ENCODE measurements around the gene CYP2R1. TPM values are rescaled to one million over a fixed set of nuclear protein-coding genes. Genes with fewer than 3 reads are reported as not detected.
A peak's percentile ranks its signal among the peaks of the same experiment; 100 is the strongest.

The CYP2R1 gene
- total and polyA plus RNA-seq, 2 of the 13 experiments (the other 11 are each of a cell fraction or from before 2014, with no cell fraction given) = 0.59 to 0.60 TPM

DNA sequence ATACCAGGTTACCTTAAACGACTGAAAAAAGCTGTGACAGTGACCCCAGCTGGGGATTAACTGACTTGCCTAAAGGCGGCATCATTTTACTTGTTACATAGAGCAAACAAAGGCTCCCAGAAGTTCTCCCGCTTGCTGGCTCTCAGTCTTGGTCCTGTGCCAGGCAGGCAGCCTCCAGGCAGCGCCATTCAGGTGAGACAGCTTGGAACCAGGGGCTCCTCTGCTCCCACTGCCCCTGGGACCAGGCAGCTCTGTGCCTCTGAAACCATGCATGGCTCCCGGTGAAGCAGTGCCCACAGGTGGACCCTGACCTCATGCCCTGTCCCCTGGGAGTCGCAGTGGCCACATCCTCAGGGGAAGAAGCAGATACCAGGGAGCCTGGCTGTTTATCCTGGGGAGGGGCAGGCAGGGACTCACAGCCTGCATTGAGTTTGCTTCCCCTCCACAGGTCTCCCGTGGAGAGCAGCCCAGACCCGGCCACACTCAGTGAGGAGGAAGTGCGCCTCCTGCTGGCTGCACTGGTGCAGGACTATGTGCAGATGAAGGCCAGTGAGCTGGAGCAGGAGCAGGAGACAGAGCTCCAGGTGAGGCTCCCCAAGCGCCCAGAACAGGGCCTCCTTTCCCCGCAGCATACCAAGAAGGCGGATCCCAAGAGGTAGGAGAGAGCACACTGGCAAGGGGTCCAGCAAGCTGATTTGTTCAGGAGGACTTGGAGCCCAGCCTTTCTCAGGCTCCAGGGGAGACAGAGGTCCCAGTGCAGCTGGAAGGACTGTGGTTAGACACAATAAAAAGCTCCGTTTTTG, 15.6 kb upstream of the CYP2R1 start (continued):
- TF ChIP-seq ZNF282 (IDR thresholded peaks at IDR 0.05; ENCODE audit: partially characterized antibody) = no peak
- TF ChIP-seq PTBP1 (IDR thresholded peaks at IDR 0.05; ENCODE audit: low read depth, low read length, poor library complexity, severe bottlenecking) = no peak
- no peak for TF ChIP-seq ZNF737 (CRISPR knock-in tag; IDR thresholded peaks at IDR 0.05; ENCODE audit: borderline replicate concordance)
- TF ChIP-seq, protein P1, sequence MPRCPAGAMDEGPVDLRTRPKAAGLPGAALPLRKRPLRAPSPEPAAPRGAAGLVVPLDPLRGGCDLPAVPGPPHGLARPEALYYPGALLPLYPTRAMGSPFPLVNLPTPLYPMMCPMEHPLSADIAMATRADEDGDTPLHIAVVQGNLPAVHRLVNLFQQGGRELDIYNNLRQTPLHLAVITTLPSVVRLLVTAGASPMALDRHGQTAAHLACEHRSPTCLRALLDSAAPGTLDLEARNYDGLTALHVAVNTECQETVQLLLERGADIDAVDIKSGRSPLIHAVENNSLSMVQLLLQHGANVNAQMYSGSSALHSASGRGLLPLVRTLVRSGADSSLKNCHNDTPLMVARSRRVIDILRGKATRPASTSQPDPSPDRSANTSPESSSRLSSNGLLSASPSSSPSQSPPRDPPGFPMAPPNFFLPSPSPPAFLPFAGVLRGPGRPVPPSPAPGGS (CRISPR knock-in tag; IDR thresholded peaks at IDR 0.05) = 0 out of 2 replicates have a peak, but pooled peaks have one; percentile 33
- TF ChIP-seq MIXL1 (CRISPR knock-in tag; IDR thresholded peaks at IDR 0.05) = no peak
- TF ChIP-seq HES4 (CRISPR knock-in tag; IDR thresholded peaks at IDR 0.05; ENCODE audit: borderline replicate concordance) = 0 out of 2 replicates have a peak, but pooled peaks have one; percentile 3
- no peak for TF ChIP-seq HNRNPK (IDR thresholded peaks at IDR 0.05; ENCODE audit: low read depth, low read length, poor library complexity, severe bottlenecking)
- TF ChIP-seq, protein P2, sequence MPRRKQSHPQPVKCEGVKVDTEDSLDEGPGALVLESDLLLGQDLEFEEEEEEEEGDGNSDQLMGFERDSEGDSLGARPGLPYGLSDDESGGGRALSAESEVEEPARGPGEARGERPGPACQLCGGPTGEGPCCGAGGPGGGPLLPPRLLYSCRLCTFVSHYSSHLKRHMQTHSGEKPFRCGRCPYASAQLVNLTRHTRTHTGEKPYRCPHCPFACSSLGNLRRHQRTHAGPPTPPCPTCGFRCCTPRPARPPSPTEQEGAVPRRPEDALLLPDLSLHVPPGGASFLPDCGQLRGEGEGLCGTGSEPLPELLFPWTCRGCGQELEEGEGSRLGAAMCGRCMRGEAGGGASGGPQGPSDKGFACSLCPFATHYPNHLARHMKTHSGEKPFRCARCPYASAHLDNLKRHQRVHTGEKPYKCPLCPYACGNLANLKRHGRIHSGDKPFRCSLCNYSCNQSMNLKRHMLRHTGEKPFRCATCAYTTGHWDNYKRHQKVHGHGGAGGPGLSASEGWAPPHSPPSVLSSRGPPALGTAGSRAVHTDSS (CRISPR knock-in tag; conservative IDR thresholded peaks at IDR 0.05) = no peak
- TF ChIP-seq ATF7-NPFF (CRISPR knock-in tag; IDR thresholded peaks at IDR 0.05; ENCODE audit: low read depth) = 0 out of 2 replicates have a peak, but pooled peaks have one; percentile 58
- TF ChIP-seq AGO1 (IDR thresholded peaks at IDR 0.05; ENCODE audit: low read depth, low read length, poor library complexity, severe bottlenecking) = no peak
- TF ChIP-seq, protein P3, sequence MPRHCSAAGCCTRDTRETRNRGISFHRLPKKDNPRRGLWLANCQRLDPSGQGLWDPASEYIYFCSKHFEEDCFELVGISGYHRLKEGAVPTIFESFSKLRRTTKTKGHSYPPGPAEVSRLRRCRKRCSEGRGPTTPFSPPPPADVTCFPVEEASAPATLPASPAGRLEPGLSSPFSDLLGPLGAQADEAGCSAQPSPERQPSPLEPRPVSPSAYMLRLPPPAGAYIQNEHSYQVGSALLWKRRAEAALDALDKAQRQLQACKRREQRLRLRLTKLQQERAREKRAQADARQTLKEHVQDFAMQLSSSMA (CRISPR knock-in tag; IDR thresholded peaks at IDR 0.05) = no peak
- TF ChIP-seq, protein P4, sequence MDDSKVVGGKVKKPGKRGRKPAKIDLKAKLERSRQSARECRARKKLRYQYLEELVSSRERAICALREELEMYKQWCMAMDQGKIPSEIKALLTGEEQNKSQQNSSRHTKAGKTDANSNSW (CRISPR knock-in tag; IDR thresholded peaks at IDR 0.05; ENCODE audit: borderline replicate concordance) = no peak
- no peak for TF ChIP-seq TAF1 (CRISPR knock-in tag; IDR thresholded peaks at IDR 0.05)
- TF ChIP-seq, protein P5, sequence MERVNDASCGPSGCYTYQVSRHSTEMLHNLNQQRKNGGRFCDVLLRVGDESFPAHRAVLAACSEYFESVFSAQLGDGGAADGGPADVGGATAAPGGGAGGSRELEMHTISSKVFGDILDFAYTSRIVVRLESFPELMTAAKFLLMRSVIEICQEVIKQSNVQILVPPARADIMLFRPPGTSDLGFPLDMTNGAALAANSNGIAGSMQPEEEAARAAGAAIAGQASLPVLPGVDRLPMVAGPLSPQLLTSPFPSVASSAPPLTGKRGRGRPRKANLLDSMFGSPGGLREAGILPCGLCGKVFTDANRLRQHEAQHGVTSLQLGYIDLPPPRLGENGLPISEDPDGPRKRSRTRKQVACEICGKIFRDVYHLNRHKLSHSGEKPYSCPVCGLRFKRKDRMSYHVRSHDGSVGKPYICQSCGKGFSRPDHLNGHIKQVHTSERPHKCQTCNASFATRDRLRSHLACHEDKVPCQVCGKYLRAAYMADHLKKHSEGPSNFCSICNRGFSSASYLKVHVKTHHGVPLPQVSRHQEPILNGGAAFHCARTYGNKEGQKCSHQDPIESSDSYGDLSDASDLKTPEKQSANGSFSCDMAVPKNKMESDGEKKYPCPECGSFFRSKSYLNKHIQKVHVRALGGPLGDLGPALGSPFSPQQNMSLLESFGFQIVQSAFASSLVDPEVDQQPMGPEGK (CRISPR knock-in tag; IDR thresholded peaks at IDR 0.05) = 0 out of 2 replicates have a peak, but pooled peaks have one; percentile 21
- TF ChIP-seq, protein P6, sequence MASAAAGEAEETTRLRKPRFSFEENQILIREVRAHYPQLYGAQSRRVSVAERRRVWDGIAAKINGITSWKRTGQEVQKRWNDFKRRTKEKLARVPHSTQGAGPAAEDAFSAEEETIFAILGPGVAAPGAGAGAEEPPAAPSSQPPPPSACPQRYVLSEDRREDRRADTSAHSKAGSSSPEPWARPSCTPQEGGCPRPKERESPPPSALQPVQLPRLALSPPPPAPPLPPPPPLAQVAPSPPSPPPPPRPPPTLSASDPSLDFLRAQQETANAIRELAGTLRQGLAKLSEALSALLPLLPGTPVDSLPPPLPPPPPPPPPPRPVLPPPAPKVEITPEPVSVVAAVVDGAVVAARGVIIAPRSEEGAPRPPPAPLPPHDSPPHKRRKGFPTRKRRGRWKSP (CRISPR knock-in tag; IDR thresholded peaks at IDR 0.05) = no peak
- TF ChIP-seq THAP11 (CRISPR knock-in tag; IDR thresholded peaks at IDR 0.05) = no peak
- TF ChIP-seq, protein P7, sequence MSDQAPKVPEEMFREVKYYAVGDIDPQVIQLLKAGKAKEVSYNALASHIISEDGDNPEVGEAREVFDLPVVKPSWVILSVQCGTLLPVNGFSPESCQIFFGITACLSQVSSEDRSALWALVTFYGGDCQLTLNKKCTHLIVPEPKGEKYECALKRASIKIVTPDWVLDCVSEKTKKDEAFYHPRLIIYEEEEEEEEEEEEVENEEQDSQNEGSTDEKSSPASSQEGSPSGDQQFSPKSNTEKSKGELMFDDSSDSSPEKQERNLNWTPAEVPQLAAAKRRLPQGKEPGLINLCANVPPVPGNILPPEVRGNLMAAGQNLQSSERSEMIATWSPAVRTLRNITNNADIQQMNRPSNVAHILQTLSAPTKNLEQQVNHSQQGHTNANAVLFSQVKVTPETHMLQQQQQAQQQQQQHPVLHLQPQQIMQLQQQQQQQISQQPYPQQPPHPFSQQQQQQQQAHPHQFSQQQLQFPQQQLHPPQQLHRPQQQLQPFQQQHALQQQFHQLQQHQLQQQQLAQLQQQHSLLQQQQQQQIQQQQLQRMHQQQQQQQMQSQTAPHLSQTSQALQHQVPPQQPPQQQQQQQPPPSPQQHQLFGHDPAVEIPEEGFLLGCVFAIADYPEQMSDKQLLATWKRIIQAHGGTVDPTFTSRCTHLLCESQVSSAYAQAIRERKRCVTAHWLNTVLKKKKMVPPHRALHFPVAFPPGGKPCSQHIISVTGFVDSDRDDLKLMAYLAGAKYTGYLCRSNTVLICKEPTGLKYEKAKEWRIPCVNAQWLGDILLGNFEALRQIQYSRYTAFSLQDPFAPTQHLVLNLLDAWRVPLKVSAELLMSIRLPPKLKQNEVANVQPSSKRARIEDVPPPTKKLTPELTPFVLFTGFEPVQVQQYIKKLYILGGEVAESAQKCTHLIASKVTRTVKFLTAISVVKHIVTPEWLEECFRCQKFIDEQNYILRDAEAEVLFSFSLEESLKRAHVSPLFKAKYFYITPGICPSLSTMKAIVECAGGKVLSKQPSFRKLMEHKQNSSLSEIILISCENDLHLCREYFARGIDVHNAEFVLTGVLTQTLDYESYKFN (CRISPR knock-in tag; conservative IDR thresholded peaks at IDR 0.05) = 0 out of 2 replicates have a peak, but pooled peaks have one; percentile 8

All from HepG2 (cell line).